PC-3 (cell line): ENCODE results near the gene XBP1. TPM values are rescaled to one million over a fixed set of nuclear protein-coding genes. Genes with fewer than 3 reads are reported as not detected.
A peak's percentile ranks its signal among the peaks of the same experiment; 100 is the strongest.

Experiments used
- ATAC-seq: fragments of 200-7000 bp; cut with Tn5 transposase; 2 replicates; pipeline ENCODE4 v1.9.1; 2020; ENCODE audit warnings: mild to moderate bottlenecking, moderate library complexity
- BruUV-seq: library from RNA; stranded (reverse); fragments of 400-500 nt; replicated peaks from 2 replicates; lab custom pipeline; 2021; lab: Mats Ljungman, UMichigan
- CTCF ChIA-PET: fragments of 300-600 bp; sonication (Branson Sonifier 250); formaldehyde crosslinking; loops from one replicate; lab custom pipeline; 2022; ENCODE audit warnings: antibody characterized with exemption; lab: Charles Lee
- POLR2A ChIA-PET: fragments of 300-600 bp; sonication (Branson Sonifier 250); formaldehyde crosslinking; loops from one replicate; lab custom pipeline; 2022; ENCODE audit warnings: antibody characterized with exemption; ENCODE audit not compliant: unreplicated experiment; lab: Charles Lee
- DNase-seq: peaks from one replicate; pipeline ENCODE4 v3.0.0-alpha.2; 2015
- H2AFZ ChIP-seq: fragments of 300-600 bp; sonication (generic); 2 replicates; pipeline ENCODE4 v1.6.0; 2016; ENCODE audit warnings: antibody characterized with exemption, low read length
- H3F3A ChIP-seq: fragments of 300-600 bp; sonication (generic); one replicate; pipeline ENCODE4 v1.6.0; 2017; ENCODE audit warnings: antibody characterized with exemption, low read length, control low read depth, mild to moderate bottlenecking; ENCODE audit not compliant: unreplicated experiment
- H3K27ac ChIP-seq: fragments of 300-600 bp; sonication (generic); 2 replicates; pipeline ENCODE4 v1.5.1; 2016; ENCODE audit warnings: mild to moderate bottlenecking, low read length
- H3K27me3 ChIP-seq: fragments of 300-600 bp; sonication (generic); 2 replicates; pipeline ENCODE4 v1.6.1; 2016; ENCODE audit warnings: low read length, mixed read lengths
- H3K36me3 ChIP-seq: fragments of 300-600 bp; sonication (generic); 2 replicates; pipeline ENCODE4 v1.6.1; 2016; ENCODE audit warnings: low read depth, mixed run types, low read length, mixed read lengths
- H3K4me1 ChIP-seq: fragments of 300-600 bp; sonication (generic); 2 replicates; pipeline ENCODE4 v1.5.1; 2016; ENCODE audit warnings: low read length; ENCODE audit not compliant: insufficient read depth
- H3K4me2 ChIP-seq: fragments of 300-600 bp; sonication (generic); 2 replicates; pipeline ENCODE4 v1.6.0; 2016; ENCODE audit warnings: low read length
- H3K4me3 ChIP-seq: fragments of 300-600 bp; sonication (generic); 2 replicates; pipeline ENCODE4 v1.5.1; 2016; ENCODE audit warnings: mild to moderate bottlenecking, low read length, mixed read lengths
- H3K79me2 ChIP-seq: fragments of 300-600 bp; sonication (generic); 2 replicates; pipeline ENCODE4 v1.6.1; 2017; ENCODE audit warnings: low read length, mixed read lengths
- H3K9ac ChIP-seq: fragments of 300-600 bp; sonication (generic); 2 replicates; pipeline ENCODE4 v1.6.0; 2016; ENCODE audit warnings: mild to moderate bottlenecking, low read length
- H3K9me2 ChIP-seq: fragments of 300-600 bp; sonication (generic); replicated peaks from 2 replicates; pipeline ENCODE4 v1.6.1; 2016; ENCODE audit warnings: mixed run types, low read length, mixed read lengths
- H3K9me3 ChIP-seq: fragments of 300-600 bp; sonication (generic); 2 replicates; pipeline ENCODE4 v1.6.1; 2016; ENCODE audit warnings: low read length, mixed read lengths
- H4K20me1 ChIP-seq: fragments of 300-600 bp; sonication (generic); 2 replicates; pipeline ENCODE4 v1.6.1; 2016; ENCODE audit warnings: low read length, mixed read lengths
- CTCF ChIP-seq: fragments of 300-600 bp; sonication (generic); conservative IDR thresholded peaks from 2 replicates; pipeline ENCODE4 v1.5.1; 2017; ENCODE audit warnings: antibody characterized with exemption, low read depth, mild to moderate bottlenecking, low read length
- EZH2 ChIP-seq: fragments of 300-600 bp; sonication (generic); IDR thresholded peaks from one replicate; pipeline ENCODE4 v1.6.1; 2017; ENCODE audit warnings: antibody characterized with exemption, mild to moderate bottlenecking, low read length; ENCODE audit not compliant: unreplicated experiment
- EZH2phosphoT487 ChIP-seq: fragments of 300-600 bp; sonication (generic); IDR thresholded peaks from 2 replicates; pipeline ENCODE4 v1.6.1; 2018; ENCODE audit warnings: mild to moderate bottlenecking, antibody characterized with exemption, low read length, borderline replicate concordance
- intact Hi-C: fragments of 100-400 bp; cut with micrococcal nuclease; formaldehyde crosslinking; loops from 2 replicates; pipeline ENCODE4 v1.9.0; 2023
- total RNA-seq: library from RNA; depleted of rRNA; stranded (reverse); fragments of >200 nt; gene quantifications from 2 replicates; pipeline ENCODE4 v1.2.3, GENCODE V29; 2014

Gene XBP1
- total RNA-seq, 1 experiment from 2014 or later: 191 TPM

- peaks cover 26% of the 10 kb centered on the region for H3K36me3 ChIP-seq
- BruUV-seq: TSS peak; percentile 16
- H2AFZ ChIP-seq: no peak overlapping the region
- ATAC-seq (peak; percentile 96), DNase-seq (peak; percentile 38)
- H3K9me2 ChIP-seq: no peaks in the 10 kb centered on the region
- H3K9me3 ChIP-seq: no peaks in the 10 kb centered on the region
- peaks cover 9% of the 10 kb centered on the region; the same call in 1 of the 2 replicates for H3K79me2 ChIP-seq
- H4K20me1 ChIP-seq: no peaks in the 10 kb centered on the region
- H3K9ac ChIP-seq: no peak overlapping the region
- intact Hi-C loops: loop anchor here (5.0 kb wide), 1 partner anchor 38 kb away; no protein-coding TSS in a partner anchor
- H3K4me2 ChIP-seq: peak overlapping the region; percentile 34; the same call in 1 of the 2 replicates
- peaks cover 3% of the 10 kb centered on the region for H3F3A ChIP-seq
- no peak for TF ChIP-seq EZH2
- TF ChIP-seq CTCF: no peak
- TF ChIP-seq EZH2phosphoT487: no peak
- H3K27ac ChIP-seq: peak overlapping the region; percentile 58
- H3K27me3 ChIP-seq: no peaks in the 10 kb centered on the region
- peaks cover 8% of the 10 kb centered on the region; the same call in 1 of the 2 replicates for H3K4me1 ChIP-seq
- H3K4me3 ChIP-seq: no peak overlapping the region
- ChIA-PET POLR2A (interaction anchor here (0.5 to 0.7 kb wide), 3 partner anchors 16 to 803 kb away, joined by 3 to 8 read pairs (median 4); partner anchors contain the start of gene XBP1), CTCF (interaction anchor here (0.6 kb wide), 2 partner anchors 732 to 1100 kb away, joined by 3 to 9 read pairs; no protein-coding TSS in a partner anchor)
Measured at GRCh38 chr22:28783786-28784671, 16.3 kb downstream of the XBP1 start.

- ChIA-PET POLR2A (no interaction called here), CTCF (no interaction called here)
- Histone ChIP-seq H2AFZ (no peak overlapping the region), H3K27me3 (no peaks in the 10 kb centered on the region), H3F3A (peaks cover 3% of the 10 kb centered on the region), H3K9me3 (no peaks in the 10 kb centered on the region), H3K4me1 (peaks cover 8% of the 10 kb centered on the region; the same call in 1 of the 2 replicates), H3K79me2 (peaks cover 41% of the 10 kb centered on the region), H4K20me1 (no peaks in the 10 kb centered on the region), H3K36me3 (peaks cover 13% of the 10 kb centered on the region), H3K27ac (no peak overlapping the region), H3K9me2 (no peaks in the 10 kb centered on the region), H3K4me3 (no peak overlapping the region), H3K9ac (no peak overlapping the region), H3K4me2 (no peak overlapping the region)
- intact Hi-C loops: loop anchor here (5.0 kb wide), 1 partner anchor 42 kb away; no protein-coding TSS in a partner anchor
- BruUV-seq: no TSS peak
- TF ChIP-seq EZH2phosphoT487 (no peak), CTCF (no peak)
- no peak for DNase-seq
- ATAC-seq: no peak
Measured at GRCh38 chr22:28780296-28780695, 20.1 kb downstream of the XBP1 start.
